ENCODE data around the gene SCPEP1. TPM values are rescaled to one million over a fixed set of nuclear protein-coding genes. Genes with fewer than 3 reads are reported as not detected.

The SCPEP1 gene
- polyA plus RNA-seq, 1 donor from 2014 or later, result 2.6 TPM

DNA sequence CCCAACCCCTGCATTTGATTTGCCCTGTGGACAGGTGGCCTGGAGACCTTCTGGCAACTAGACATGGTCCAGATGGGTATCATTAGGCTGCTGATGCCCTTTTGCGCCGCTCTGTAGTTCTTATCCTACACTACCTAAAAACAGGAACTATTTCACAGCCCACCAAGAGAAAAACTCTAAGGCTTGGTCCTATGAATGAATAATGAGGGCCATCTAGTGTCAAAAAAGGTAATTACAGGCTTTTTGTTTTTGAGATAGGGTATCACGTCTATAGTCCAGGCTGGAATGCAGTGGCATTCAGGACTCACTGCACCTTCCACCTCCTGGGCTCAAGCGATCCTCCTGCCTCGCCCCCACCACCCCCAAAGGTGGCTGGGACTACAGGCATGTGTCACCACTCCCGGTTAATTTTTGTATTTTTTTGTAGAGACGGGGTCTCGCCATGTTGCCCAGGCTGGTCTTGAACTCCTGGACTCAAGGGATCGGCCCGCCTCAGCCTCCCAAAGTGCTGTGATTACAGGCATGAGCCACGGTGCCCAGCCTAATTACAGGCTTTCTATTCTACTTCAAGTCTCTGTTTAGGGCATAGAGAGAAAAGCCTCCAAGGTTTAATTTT, 38.0 kb upstream of the SCPEP1 start:
- peaks cover 26% of the 10 kb centered on the region for H3K36me3 ChIP-seq (ENCODE audit: insufficient read depth, low read length)
- no peak overlapping the region for H3K9ac ChIP-seq (ENCODE audit: low read length)
- no peak overlapping the region for H3K27ac ChIP-seq (ENCODE audit: low read length)
- H3K79me2 ChIP-seq (replicated peaks; ENCODE audit: insufficient read depth, low read length), result no peaks in the 10 kb centered on the region
- no peak overlapping the region for H3K4me3 ChIP-seq (ENCODE audit: low read length)
- H3F3A ChIP-seq (ENCODE audit: insufficient read depth, low read length, poor library complexity, severe bottlenecking), result no peaks in the 10 kb centered on the region
- no peaks in the 10 kb centered on the region for H3K27me3 ChIP-seq (ENCODE audit: insufficient read depth, low read depth, low read length)
- TF ChIP-seq RAD21 (conservative IDR thresholded peaks at IDR 0.05), result peak; percentile 78
- peak; percentile 75 for TF ChIP-seq SMC3 (conservative IDR thresholded peaks at IDR 0.05; ENCODE audit: poor library complexity)
- TF ChIP-seq CTCF (IDR thresholded peaks at IDR 0.05; ENCODE audit: poor library complexity, severe bottlenecking), result peak; percentile 80
- no peak for TF ChIP-seq POLR2AphosphoS5 (IDR thresholded peaks at IDR 0.05)
- no peaks in the 10 kb centered on the region for H3K9me2 ChIP-seq (ENCODE audit: insufficient read depth, low read length)
- H4K20me1 ChIP-seq (ENCODE audit: insufficient read depth), result no peaks in the 10 kb centered on the region
- H3K9me3 ChIP-seq (ENCODE audit: low read length), result no peaks in the 10 kb centered on the region
- H3K4me2 ChIP-seq (ENCODE audit: low read length), result no peak overlapping the region
- no peak overlapping the region for H2AFZ ChIP-seq (ENCODE audit: low read depth, low read length)

DNA sequence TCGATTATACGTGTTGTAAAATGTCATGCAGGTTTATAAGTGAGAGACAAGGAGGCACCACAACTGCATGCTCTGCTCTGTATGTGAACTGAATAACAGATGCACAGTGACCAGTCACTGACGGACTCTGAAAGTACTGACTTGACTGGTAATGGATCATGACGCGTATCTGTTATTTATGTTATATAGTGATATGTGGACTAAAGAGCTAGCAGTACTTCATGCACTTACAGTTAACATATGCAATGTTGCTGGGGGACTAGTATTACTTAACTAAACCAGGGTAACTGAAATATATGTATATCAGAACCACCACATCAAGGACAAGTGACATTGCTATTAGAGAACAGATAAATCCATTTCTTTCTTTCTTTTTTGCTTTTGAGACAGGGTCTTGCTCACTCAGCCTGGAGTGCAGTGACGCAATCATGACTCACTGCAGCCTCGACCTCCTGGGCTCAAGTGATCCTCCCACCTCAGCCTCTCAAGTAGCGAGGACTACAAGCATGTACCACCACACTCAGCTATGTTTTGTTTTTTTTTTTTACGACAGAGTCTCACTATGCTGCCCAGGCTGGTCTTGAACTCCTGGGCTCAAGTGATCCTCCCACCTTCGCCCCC, 34.3 kb upstream of the SCPEP1 start:
- Histone ChIP-seq H3K79me2 (replicated peaks; ENCODE audit: insufficient read depth, low read length) (no peaks in the 10 kb centered on the region), H3K27ac (ENCODE audit: low read length) (no peak overlapping the region), H3K9me3 (ENCODE audit: low read length) (no peaks in the 10 kb centered on the region), H4K20me1 (ENCODE audit: insufficient read depth) (no peaks in the 10 kb centered on the region), H3K27me3 (ENCODE audit: insufficient read depth, low read depth, low read length) (no peaks in the 10 kb centered on the region), H2AFZ (ENCODE audit: low read depth, low read length) (no peak overlapping the region), H3K4me3 (ENCODE audit: low read length) (no peak overlapping the region), H3K9me2 (ENCODE audit: insufficient read depth, low read length) (no peaks in the 10 kb centered on the region), H3K9ac (ENCODE audit: low read length) (no peak overlapping the region), H3K36me3 (ENCODE audit: insufficient read depth, low read length) (peaks cover 8% of the 10 kb centered on the region), H3K4me2 (ENCODE audit: low read length) (no peak overlapping the region), H3F3A (ENCODE audit: insufficient read depth, low read length, poor library complexity, severe bottlenecking) (no peaks in the 10 kb centered on the region)
- no peak for TF ChIP-seq EP300 (conservative IDR thresholded peaks at IDR 0.05; ENCODE audit: poor library complexity, severe bottlenecking)
- TF ChIP-seq MXI1 (conservative IDR thresholded peaks at IDR 0.05; ENCODE audit: poor library complexity, severe bottlenecking), result no peak
- TF ChIP-seq EZH2 (IDR thresholded peaks at IDR 0.05; ENCODE audit: borderline replicate concordance, insufficient read depth, low read length, poor library complexity, severe bottlenecking), result no peak
- no peak for TF ChIP-seq RAD21 (conservative IDR thresholded peaks at IDR 0.05)
- TF ChIP-seq SMC3 (conservative IDR thresholded peaks at IDR 0.05; ENCODE audit: poor library complexity), result no peak
- no peak for TF ChIP-seq CTCF (IDR thresholded peaks at IDR 0.05; ENCODE audit: poor library complexity, severe bottlenecking)
- TF ChIP-seq TAF1 (IDR thresholded peaks at IDR 0.05; ENCODE audit: low read depth), result no peak
- TF ChIP-seq POLR2AphosphoS5 (IDR thresholded peaks at IDR 0.05), result no peak
- no peak for TF ChIP-seq REST (IDR thresholded peaks at IDR 0.05; ENCODE audit: borderline replicate concordance)
